Epithelial cell of proximal tubule (primary cell): ENCODE results near the gene CCER1. TPM values are rescaled to one million over a fixed set of nuclear protein-coding genes. Genes with fewer than 3 reads are reported as not detected.

Experiments used
- DNase-seq: peaks from one replicate; pipeline ENCODE4 v3.0.0-alpha.2; 2011; ENCODE audit warnings: low read depth
- H3K4me3 ChIP-seq: 2 replicates; pipeline ENCODE4 v1.5.1; 2011; ENCODE audit warnings: low read depth, mild to moderate bottlenecking, low read length
- CTCF ChIP-seq: conservative IDR thresholded peaks from 2 replicates; pipeline ENCODE4 v1.5.1; 2012; ENCODE audit warnings: low read depth, mild to moderate bottlenecking, low read length
- total RNA-seq: library from RNA; depleted of rRNA; stranded (reverse); fragments of >200 nt; gene quantifications from 2 replicates; pipeline ENCODE4 v1.2.3, GENCODE V29; 2015

CCER1 gene
- total RNA-seq, 1 donor from 2014 or later, result not detected

- TF ChIP-seq CTCF, result no peak
- no peak for DNase-seq
- no peak overlapping the region for H3K4me3 ChIP-seq
These were observed 44.0 kb downstream of the CCER1 start for GRCh38 chr12:90910958-90911357.

GRCh38 chr12:90909069-90909770, 45.8 kb downstream of the CCER1 start:
- no peak overlapping the region for H3K4me3 ChIP-seq
- TF ChIP-seq CTCF, result peak; percentile 85
- no peak for DNase-seq

GRCh38 chr12:90908465-90908864, 46.5 kb downstream of the CCER1 start:
- H3K4me3 ChIP-seq, result no peak overlapping the region
- TF ChIP-seq CTCF, result no peak
- no peak for DNase-seq

- TF ChIP-seq CTCF, result no peak
- no peak overlapping the region for H3K4me3 ChIP-seq
- DNase-seq, result no peak
These were observed 49.1 kb downstream of the CCER1 start for GRCh38 chr12:90905691-90906370.

GRCh38 chr12:90902596-90902995, 52.4 kb downstream of the CCER1 start:
- H3K4me3 ChIP-seq, result no peak overlapping the region
- DNase-seq, result no peak
- no peak for TF ChIP-seq CTCF

Other genes with a start within 250 kb of the CCER1 start
- not detected in 2 replicates for gene EPYC, start 49.8 kb upstream of the CCER1 start, total RNA-seq
- not detected in 2 replicates for gene KERA, start 102.8 kb upstream of the CCER1 start, total RNA-seq
- 0.29 and 0.69 TPM in 2 replicates for gene LUM, start 156.3 kb upstream of the CCER1 start, total RNA-seq
- gene DCN, start 227.6 kb upstream of the CCER1 start, total RNA-seq, result 1.6 and 12.5 TPM in 2 replicates